ENCODE results near the gene MPC1. TPM values are rescaled to one million over a fixed set of nuclear protein-coding genes. Genes with fewer than 3 reads are reported as not detected.
A peak's percentile ranks its signal among the peaks of the same experiment; 100 is the strongest.
"Not testable (repeated sequence)": the region's sequence is repeated elsewhere in the genome, so short reads cannot be mapped to it uniquely, and the experiment has no call there.

Gene MPC1
- total RNA-seq, 4 donors from 2014 or later: 90.8 to 131 (median 129) TPM

- Histone ChIP-seq H3K4me1 (no peaks in the 10 kb centered on the region), H3K9me3 (no peaks in the 10 kb centered on the region), H3K27me3 (no peaks in the 10 kb centered on the region), H3K27ac (peak overlapping the region in 1 of 4 donors; percentile 45), H3K4me3 (no peak overlapping the region), H3K36me3 (peaks cover 0 to 25% (median 7%) of the 10 kb centered on the region in 4 donors)
- TF ChIP-seq POLR2AphosphoS5 (IDR thresholded peaks at IDR 0.05) (no peak), EP300 (IDR thresholded peaks at IDR 0.05; ENCODE audit: low read depth) (no peak), POLR2A (IDR thresholded peaks at IDR 0.05) (no peak), CTCF (IDR thresholded peaks at IDR 0.05) (no peak)
- 72 to 87% methylated on average over 4 to 7 of the region's 7 CpGs for WGBS, 2 donors (ENCODE audit: low coverage in 1 of 2)
- in situ Hi-C loops (cut with MboI; ENCODE audit: low pct_ligation_motif_present in 1 of 4, low pct_unique_long_range_greater_than_20kb in 1 of 4, low sequenced_read_pairs in 3 of 4): no loop called here
- no peak for DNase-seq
- intact Hi-C loops (cut with DNase I; ENCODE audit: low total_unique reads): no loop called here
These were observed 18.3 kb downstream of the MPC1 start for GRCh38 chr6:166364456-166364855.

- H3K4me1 ChIP-seq; in situ Hi-C loops (cut with MboI; ENCODE audit: low pct_ligation_motif_present in 1 of 4, low pct_unique_long_range_greater_than_20kb in 1 of 4, low sequenced_read_pairs in 3 of 4); H3K4me3 ChIP-seq; DNase-seq; H3K27ac ChIP-seq; intact Hi-C loops (cut with DNase I; ENCODE audit: low total_unique reads); H3K27me3 ChIP-seq; H3K9me3 ChIP-seq: not testable (repeated sequence)
- peaks cover 0 to 25% (median 7%) of the 10 kb centered on the region in 4 donors for H3K36me3 ChIP-seq
- WGBS, 2 donors (ENCODE audit: low coverage in 1 of 2): 98% methylated on average over 4 of the region's 4 CpGs; no CpG with 5 or more reads in 1 of the 2 donors
These were observed 20.3 kb downstream of the MPC1 start for GRCh38 chr6:166362427-166362826.

- Histone ChIP-seq H3K27ac (no peak overlapping the region), H3K36me3 (peaks cover 0 to 19% (median 5%) of the 10 kb centered on the region in 4 donors), H3K4me1 (no peaks in the 10 kb centered on the region), H3K27me3 (no peaks in the 10 kb centered on the region), H3K4me3 (no peak overlapping the region), H3K9me3 (no peaks in the 10 kb centered on the region)
- in situ Hi-C loops (cut with MboI; ENCODE audit: low pct_ligation_motif_present in 1 of 4, low pct_unique_long_range_greater_than_20kb in 1 of 4, low sequenced_read_pairs in 3 of 4) (no loop called here), intact Hi-C loops (cut with DNase I; ENCODE audit: low total_unique reads) (no loop called here)
- 71% methylated on average over 3 of the region's 3 CpGs; no CpG with 5 or more reads in 1 of the 2 donors for WGBS, 2 donors (ENCODE audit: low coverage in 1 of 2)
- TF ChIP-seq POLR2AphosphoS5 (IDR thresholded peaks at IDR 0.05) (no peak), POLR2A (IDR thresholded peaks at IDR 0.05) (no peak), CTCF (IDR thresholded peaks at IDR 0.05) (no peak), EP300 (IDR thresholded peaks at IDR 0.05; ENCODE audit: low read depth) (no peak)
- DNase-seq: no peak
These were observed 21.7 kb downstream of the MPC1 start for GRCh38 chr6:166361077-166361429.

GRCh38 chr6:166360243-166361076, 22.3 kb downstream of the MPC1 start:
- TF ChIP-seq CTCF (IDR thresholded peaks at IDR 0.05): no peak
- no peak for TF ChIP-seq EP300 (IDR thresholded peaks at IDR 0.05; ENCODE audit: low read depth)
- TF ChIP-seq POLR2AphosphoS5 (IDR thresholded peaks at IDR 0.05): no peak
- TF ChIP-seq POLR2A (IDR thresholded peaks at IDR 0.05): no peak
- Histone ChIP-seq H3K27ac (no peak overlapping the region), H3K4me3 (no peak overlapping the region), H3K36me3 (peaks cover 0 to 13% (median 5%) of the 10 kb centered on the region in 4 donors), H3K27me3 (peaks cover 3% of the 10 kb centered on the region), H3K9me3 (no peaks in the 10 kb centered on the region), H3K4me1 (no peaks in the 10 kb centered on the region)
- intact Hi-C loops (cut with DNase I; ENCODE audit: low total_unique reads) (no loop called here), in situ Hi-C loops (cut with MboI; ENCODE audit: low pct_ligation_motif_present in 1 of 4, low pct_unique_long_range_greater_than_20kb in 1 of 4, low sequenced_read_pairs in 3 of 4) (no loop called here)
- 73 to 84% methylated on average over 8 of the region's 8 CpGs for WGBS, 2 donors (ENCODE audit: low coverage in 1 of 2)
- no peak for DNase-seq

Measured in transverse colon (tissue), 4 donors.